Measurements from ENCODE around the gene ACIN1.

DNA sequence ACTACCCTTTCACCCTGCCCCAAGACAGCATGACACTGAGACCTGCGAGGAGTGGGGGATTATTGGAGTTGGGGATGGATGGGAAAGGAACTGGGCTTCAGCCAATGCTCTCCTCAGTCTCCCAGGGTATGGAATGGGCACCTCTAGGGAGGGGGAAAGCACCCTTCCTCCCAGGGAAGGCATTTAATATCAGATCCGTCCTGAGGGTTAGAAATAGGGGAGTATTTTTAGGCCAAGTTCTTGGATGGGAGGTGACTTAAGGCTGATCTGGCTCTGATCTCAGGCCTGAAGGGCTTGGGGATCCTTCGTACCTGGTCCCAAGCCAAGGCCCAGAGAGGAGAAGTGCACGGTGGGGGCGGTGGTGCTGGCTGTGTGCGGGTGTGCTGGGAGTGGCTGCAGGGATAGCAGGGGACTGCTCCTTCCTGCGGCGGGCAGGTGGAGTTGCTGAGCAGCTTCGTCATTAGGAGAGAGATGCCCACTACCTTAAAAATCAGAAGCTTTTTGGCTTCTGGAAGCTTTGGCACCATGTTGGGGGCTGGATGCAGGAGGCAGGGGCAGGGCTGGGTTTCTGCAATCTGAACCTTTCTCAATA is 31.1 kb upstream of the ACIN1 start:
- TF ChIP-seq, protein P1, sequence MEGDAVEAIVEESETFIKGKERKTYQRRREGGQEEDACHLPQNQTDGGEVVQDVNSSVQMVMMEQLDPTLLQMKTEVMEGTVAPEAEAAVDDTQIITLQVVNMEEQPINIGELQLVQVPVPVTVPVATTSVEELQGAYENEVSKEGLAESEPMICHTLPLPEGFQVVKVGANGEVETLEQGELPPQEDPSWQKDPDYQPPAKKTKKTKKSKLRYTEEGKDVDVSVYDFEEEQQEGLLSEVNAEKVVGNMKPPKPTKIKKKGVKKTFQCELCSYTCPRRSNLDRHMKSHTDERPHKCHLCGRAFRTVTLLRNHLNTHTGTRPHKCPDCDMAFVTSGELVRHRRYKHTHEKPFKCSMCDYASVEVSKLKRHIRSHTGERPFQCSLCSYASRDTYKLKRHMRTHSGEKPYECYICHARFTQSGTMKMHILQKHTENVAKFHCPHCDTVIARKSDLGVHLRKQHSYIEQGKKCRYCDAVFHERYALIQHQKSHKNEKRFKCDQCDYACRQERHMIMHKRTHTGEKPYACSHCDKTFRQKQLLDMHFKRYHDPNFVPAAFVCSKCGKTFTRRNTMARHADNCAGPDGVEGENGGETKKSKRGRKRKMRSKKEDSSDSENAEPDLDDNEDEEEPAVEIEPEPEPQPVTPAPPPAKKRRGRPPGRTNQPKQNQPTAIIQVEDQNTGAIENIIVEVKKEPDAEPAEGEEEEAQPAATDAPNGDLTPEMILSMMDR (IDR thresholded peaks at IDR 0.05), result no peak
- no peak for TF ChIP-seq POLR2AphosphoS5 (IDR thresholded peaks at IDR 0.05)
- TF ChIP-seq EP300 (IDR thresholded peaks at IDR 0.05), result no peak
- no peak for TF ChIP-seq POLR2A (IDR thresholded peaks at IDR 0.05)
